H1 (cell line): ENCODE data around the gene SCYL2. TPM values are rescaled to one million over a fixed set of nuclear protein-coding genes. Genes with fewer than 3 reads are reported as not detected.

Experiments
- CTCF ChIA-PET: fragments of 300-600 bp; sonication (Branson Sonifier 250); formaldehyde crosslinking; loops from one replicate; lab custom pipeline; 2021; ENCODE audit not compliant: partially characterized antibody; lab: Charles Lee
- POLR2A ChIA-PET: fragments of 300-600 bp; sonication (Branson Sonifier 250); formaldehyde crosslinking; loops from one replicate; lab custom pipeline; 2021; ENCODE audit warnings: inconsistent platforms; ENCODE audit not compliant: partially characterized antibody; lab: Charles Lee
- DNase-seq, 2 experiments: peaks; one replicate each; pipeline versions ENCODE4 v3.0.0 to v3.0.0-alpha.2; 2010 to 2022; ENCODE audit warnings: low spot score in 2 of 2, low read depth in 1 of 2, mixed read lengths in 1 of 2
- FAIRE-seq: peaks from 2 replicates; lab custom pipeline; 2011; peaks lifted over from hg19 to GRCh38; lab: Jason Lieb, UNC
- H2AFZ ChIP-seq: 2 replicates; pipeline ENCODE4 v1.8.1; 2012; ENCODE audit warnings: low read length, inconsistent platforms
- H2AK5ac ChIP-seq: 2 replicates; pipeline ENCODE4 v1.6.1; 2013; ENCODE audit warnings: low read depth, low read length
- H2BK120ac ChIP-seq: replicated peaks from 2 replicates; pipeline ENCODE3; 2013; ENCODE audit warnings: low read depth, low read length, inconsistent platforms
- H2BK12ac ChIP-seq: 2 replicates; pipeline ENCODE4 v1.6.1; 2013; ENCODE audit warnings: low read depth, low read length
- H2BK15ac ChIP-seq: 2 replicates; pipeline ENCODE4 v1.6.1; 2013; ENCODE audit warnings: low read length
- H2BK20ac ChIP-seq: 2 replicates; pipeline ENCODE4 v1.6.1; 2013; ENCODE audit warnings: low read length
- H2BK5ac ChIP-seq: 2 replicates; pipeline ENCODE4 v1.6.1; 2013; ENCODE audit warnings: low read depth, low read length
- H3K14ac ChIP-seq: 2 replicates; pipeline ENCODE4 v1.6.1; 2013; ENCODE audit warnings: inconsistent platforms; ENCODE audit not compliant: insufficient read length
- H3K18ac ChIP-seq: 2 replicates; pipeline ENCODE4 v1.6.1; 2013; ENCODE audit warnings: low read length; ENCODE audit errors: extremely low read depth
- H3K23ac ChIP-seq: 2 replicates; pipeline ENCODE4 v1.6.1; 2013; ENCODE audit warnings: inconsistent platforms; ENCODE audit not compliant: insufficient read length
- H3K23me2 ChIP-seq: 2 replicates; pipeline ENCODE4 v1.6.1; 2013; ENCODE audit warnings: low read depth, low read length
- H3K27ac ChIP-seq: 2 replicates; pipeline ENCODE4 v1.6.1; 2011; ENCODE audit warnings: low read depth, low read length, inconsistent platforms
- H3K27me3 ChIP-seq, 4 experiments: replicated peaks in 1 of 4; 1 replicate in 1 of 4; 2 replicates in 3 of 4; pipeline versions ENCODE4 v1.6.1 to v1.8.1; 2011 to 2013; ENCODE audit warnings: low read length in 3 of 4, mild to moderate bottlenecking in 3 of 4, inconsistent platforms in 2 of 4, mixed read lengths in 2 of 4, moderate library complexity in 1 of 4; ENCODE audit not compliant: control insufficient read depth in 3 of 4, insufficient read depth in 3 of 4; ENCODE audit errors: extremely low read depth in 1 of 4
- H3K36me3 ChIP-seq, 4 experiments: 2 replicates each; pipeline versions ENCODE4 v1.6.1 to v1.8.1; 2011 to 2013; ENCODE audit warnings: mild to moderate bottlenecking in 4 of 4, low read length in 3 of 4, moderate library complexity in 2 of 4, control low read depth in 1 of 4, inconsistent platforms in 1 of 4; ENCODE audit not compliant: insufficient read depth in 4 of 4, control insufficient read depth in 2 of 4
- H3K4ac ChIP-seq: replicated peaks from 2 replicates; pipeline ENCODE3; 2013; ENCODE audit warnings: low read length, low read depth, mixed read lengths, inconsistent platforms; ENCODE audit not compliant: insufficient read length
- H3K4me1 ChIP-seq, 4 experiments: replicated peaks in 1 of 4; 1 replicate in 1 of 4; 2 replicates in 3 of 4; pipeline versions ENCODE4 v1.6.1 to v1.8.1; 2011 to 2013; ENCODE audit warnings: low read length in 3 of 4, inconsistent platforms in 2 of 4, mixed read lengths in 1 of 4; ENCODE audit not compliant: insufficient read depth in 4 of 4, control insufficient read depth in 3 of 4
- H3K4me2 ChIP-seq, 2 experiments: 2 replicates each; pipeline versions ENCODE4 v1.6.1 to v1.8.1; 2011 to 2013; ENCODE audit warnings: low read depth in 2 of 2, low read length in 2 of 2, control low read depth in 1 of 2, inconsistent platforms in 1 of 2, mild to moderate bottlenecking in 1 of 2; ENCODE audit not compliant: insufficient read depth in 1 of 2
- H3K4me3 ChIP-seq, 4 experiments: fragments of 200-600, 300-600 bp in 1 of 4; sonication (generic), shearing (Covaris generic), sonication (Bioruptor Twin) in 1 of 4; 2 replicates each; pipeline versions ENCODE4 v1.5.1 to v1.8.1; 2011 to 2016; ENCODE audit warnings: low read length in 4 of 4, low read depth in 3 of 4, control low read depth in 2 of 4, inconsistent platforms in 2 of 4, mild to moderate bottlenecking in 2 of 4, mixed read lengths in 1 of 4, moderate library complexity in 1 of 4; ENCODE audit not compliant: insufficient read depth in 2 of 4; ENCODE audit errors: extremely low read depth in 1 of 4
- H3K56ac ChIP-seq: replicated peaks from 2 replicates; pipeline ENCODE3; 2013; ENCODE audit warnings: low read depth, mild to moderate bottlenecking, mixed read lengths, low read length, inconsistent platforms; ENCODE audit not compliant: insufficient read length
- H3K79me1 ChIP-seq: 2 replicates; pipeline ENCODE4 v1.6.1; 2013; ENCODE audit warnings: low read depth, low read length, control low read depth
- H3K79me2 ChIP-seq, 2 experiments: 2 replicates each; pipeline versions ENCODE4 v1.6.1 to v1.8.1; 2012 to 2013; ENCODE audit warnings: low read length in 2 of 2, mild to moderate bottlenecking in 2 of 2, inconsistent platforms in 1 of 2; ENCODE audit not compliant: insufficient read depth in 2 of 2, control insufficient read depth in 1 of 2
- H3K9ac ChIP-seq, 4 experiments: replicated peaks in 1 of 4; 1 replicate in 1 of 4; 2 replicates in 3 of 4; pipeline versions ENCODE4 v1.6.1 to v1.8.1; 2011 to 2013; ENCODE audit warnings: low read depth in 3 of 4, low read length in 3 of 4, control low read depth in 2 of 4, mild to moderate bottlenecking in 2 of 4, moderate library complexity in 2 of 4, inconsistent platforms in 1 of 4; ENCODE audit errors: extremely low read depth in 1 of 4
- H3K9me3 ChIP-seq, 2 experiments: 2 replicates each; pipeline versions ENCODE4 v1.6.1 to v1.8.1; 2012 to 2013; ENCODE audit warnings: mild to moderate bottlenecking in 2 of 2, moderate library complexity in 2 of 2, control low read depth in 1 of 2, inconsistent platforms in 1 of 2, low read depth in 1 of 2, low read length in 1 of 2, mixed read lengths in 1 of 2; ENCODE audit not compliant: insufficient read depth in 2 of 2
- H4K20me1 ChIP-seq, 2 experiments: replicated peaks in 1 of 2; 2 replicates each; pipeline versions ENCODE3 to v1.8.1; 2011 to 2013; ENCODE audit warnings: inconsistent platforms in 2 of 2, low read length in 2 of 2, mild to moderate bottlenecking in 1 of 2; ENCODE audit not compliant: insufficient read depth in 2 of 2, control insufficient read depth in 1 of 2
- H4K5ac ChIP-seq: 2 replicates; pipeline ENCODE4 v1.6.1; 2013; ENCODE audit warnings: low read length, low read depth, mixed read lengths, inconsistent platforms; ENCODE audit not compliant: insufficient read length
- H4K8ac ChIP-seq: 2 replicates; pipeline ENCODE4 v1.8.0; 2013; ENCODE audit warnings: mild to moderate bottlenecking, moderate library complexity, low read length, inconsistent platforms; ENCODE audit not compliant: insufficient read depth; ENCODE audit errors: extremely low read depth
- H4K91ac ChIP-seq: replicated peaks from 2 replicates; pipeline ENCODE3; 2013; ENCODE audit warnings: low read length, mixed read lengths, inconsistent platforms; ENCODE audit not compliant: insufficient read length
- CEBPB ChIP-seq: IDR thresholded peaks from 2 replicates; pipeline ENCODE4 v1.6.1; 2012; ENCODE audit warnings: low read depth, low read length
- SIRT6 ChIP-seq: IDR thresholded peaks from one replicate; pipeline ENCODE4 v1.7.1; 2012; ENCODE audit warnings: low read length, inconsistent platforms
- WGBS, 2 experiments: shearing (Covaris generic) in 1 of 2; methylation state at CpG; one replicate each; pipeline versions ENCODE4 v1.1.6 to v1.1.7; 2013 to 2015; ENCODE audit warnings: low lambda C conversion rate in 2 of 2, mixed read lengths in 2 of 2, inconsistent platforms in 1 of 2, low coverage in 1 of 2, missing lambda C conversion rate in 1 of 2; ENCODE audit not compliant: insufficient replicate concordance in 2 of 2, insufficient coverage in 1 of 2, insufficient read length in 1 of 2; ENCODE audit errors: extremely low coverage in 1 of 2, missing lambda C conversion rate in 1 of 2; 5-methylcytosine and 5-hydroxymethylcytosine counted together
- polyA plus RNA-seq, 7 experiments: library from polyadenylated mRNA; depleted of rRNA in 3 of 7; stranded (reverse) in 5 of 7; unstranded in 2 of 7; fragments of >200 nt in 5 of 7; fragments of 200-250 nt in 2 of 7; gene quantifications; 1 replicate in 5 of 7; 2 replicates in 1 of 7; 4 replicates in 1 of 7; pipeline versions ENCODE4 v1.2.1 to v1.2.3, GENCODE V29; 2011 to 2013; ENCODE audit warnings: missing spikeins in 2 of 7, mixed read lengths in 2 of 7
- total RNA-seq: library from RNA; stranded (reverse); fragmentation: NEBNext Ultra II Directional; extraction: Animal tissue kit (Norgen Biotek cat#: 25700); gene quantifications from 2 replicates; pipeline ENCODE4 v1.2.1, GENCODE V29; 2021

SCYL2 gene
- total and polyA plus RNA-seq, 2 of the 8 experiments (the other 6 are each of a cell fraction or from before 2014, with no cell fraction given) = 8.9 to 48.7 TPM

GRCh38 chr12:100221523-100221922 lies 45.5 kb upstream of the SCYL2 start:
- no peak overlapping the region for H2BK15ac ChIP-seq
- H4K8ac ChIP-seq = no peak overlapping the region
- no peak overlapping the region for H3K9ac ChIP-seq
- no peak overlapping the region for H3K56ac ChIP-seq
- H2BK120ac ChIP-seq = no peak overlapping the region
- no peaks in the 10 kb centered on the region for H3K9me3 ChIP-seq
- H2AK5ac ChIP-seq = no peak overlapping the region
- H3K27me3 ChIP-seq = no peaks in the 10 kb centered on the region
- no peak overlapping the region for H3K23ac ChIP-seq
- peaks cover 0 to 62% (median 10%) of the 10 kb centered on the region in 4 experiments; a peak in 5 of 8 replicates for H3K36me3 ChIP-seq
- H3K79me1 ChIP-seq = no peaks in the 10 kb centered on the region
- no peak overlapping the region for H2BK20ac ChIP-seq
- FAIRE-seq (no peak), DNase-seq (no peak)
- no peak overlapping the region for H3K14ac ChIP-seq
- no peak overlapping the region for H3K4me2 ChIP-seq
- no peaks in the 10 kb centered on the region for H3K23me2 ChIP-seq
- no peak overlapping the region for H2BK5ac ChIP-seq
- no peak overlapping the region for H2AFZ ChIP-seq
- ChIA-PET CTCF (interaction anchor here (0.9 to 1.0 kb wide), 2 partner anchors 14 to 67 kb away, joined by 3 read pairs; no protein-coding TSS in a partner anchor), POLR2A (interaction anchor here (1.2 kb wide), 1 partner anchor 21 kb away, joined by 3 read pairs; the partner anchor contains the start of gene ACTR6)
- H3K79me2 ChIP-seq = no peaks in the 10 kb centered on the region
- TF ChIP-seq CEBPB = peak; percentile 60
- TF ChIP-seq SIRT6 = no peak
- no peak overlapping the region for H2BK12ac ChIP-seq
- no peak overlapping the region for H3K18ac ChIP-seq
- H3K27ac ChIP-seq = no peak overlapping the region
- H4K20me1 ChIP-seq = no peaks in the 10 kb centered on the region
- no peak overlapping the region for H4K5ac ChIP-seq
- no peak overlapping the region for H3K4me3 ChIP-seq
- no peak overlapping the region for H4K91ac ChIP-seq
- WGBS, 2 experiments = 89% methylated on average over 3 of the region's 3 CpGs; no CpG with 5 or more reads in 1 of the 2 experiments
- H3K4ac ChIP-seq = no peak overlapping the region
- no peaks in the 10 kb centered on the region for H3K4me1 ChIP-seq
